Epithelial cell of esophagus (primary cell): ENCODE data around the gene SETD5.
A peak's percentile ranks its signal among the peaks of the same experiment; 100 is the strongest.

Experiments used
- DNase-seq: peaks from one replicate; pipeline ENCODE4 v3.0.0; 2010; ENCODE audit warnings: low read depth
- H3K4me3 ChIP-seq: 2 replicates; pipeline ENCODE4 v1.5.1; 2011; ENCODE audit warnings: mild to moderate bottlenecking, low read length, control low read depth
- CTCF ChIP-seq: IDR thresholded peaks from 2 replicates; pipeline ENCODE4 v1.5.1; 2011; ENCODE audit warnings: low read depth, mild to moderate bottlenecking, low read length, control low read depth, inconsistent platforms; ENCODE audit not compliant: insufficient read depth; ENCODE audit errors: missing control alignments

SETD5 gene

GRCh38 chr3:9388562-9389272 lies 8.7 kb upstream of the SETD5 start:
- H3K4me3 ChIP-seq: no peak overlapping the region
- DNase-seq: peak; percentile 68
- no peak for TF ChIP-seq CTCF

- no peak for DNase-seq
- no peak overlapping the region for H3K4me3 ChIP-seq
- no peak for TF ChIP-seq CTCF
These were observed 7.0 kb upstream of the SETD5 start for GRCh38 chr3:9390265-9390888.

GRCh38 chr3:9392041-9392440 lies 5.4 kb upstream of the SETD5 start:
- no peak overlapping the region for H3K4me3 ChIP-seq
- DNase-seq: no peak
- TF ChIP-seq CTCF: no peak

GRCh38 chr3:9395570-9396300 lies 1.7 kb upstream of the SETD5 start:
- DNase-seq: no peak

GRCh38 chr3:9396301-9396631 lies 1.1 kb upstream of the SETD5 start:
- H3K4me3 ChIP-seq: peak overlapping the region; percentile 50
- peak; percentile 98 for DNase-seq
- no peak for TF ChIP-seq CTCF

More at GRCh38 chr3:9395570-9396300, 1.7 kb upstream of the SETD5 start:
- TF ChIP-seq CTCF: no peak
- H3K4me3 ChIP-seq: peak overlapping the region; percentile 50

- peak; percentile 99 for DNase-seq
- no peak for TF ChIP-seq CTCF
- H3K4me3 ChIP-seq: peak overlapping the region; percentile 50
These were observed 633 bp upstream of the SETD5 start for GRCh38 chr3:9396632-9397331.
